Left cardiac atrium (tissue), 4 donors: ENCODE results near the gene COL9A2. TPM values are rescaled to one million over a fixed set of nuclear protein-coding genes. Genes with fewer than 3 reads are reported as not detected.

Experiments
- ATAC-seq, 2 donors: fragments of 200-7000 bp; cut with Tn5 transposase; one replicate each; pipeline ENCODE4 v1.9.1; 2020; ENCODE audit warnings: mild to moderate bottlenecking in 2 of 2, moderate library complexity in 2 of 2
- DNase-seq: peaks from one replicate; pipeline ENCODE4 v3.0.0-alpha.2; 2020
- intact Hi-C, 2 donors: fragments of 100-400 bp; cut with DNase I; formaldehyde crosslinking; loops; one replicate each; pipeline versions ENCODE4 v1.14.1 to v1.15.1; 2022 to 2023
- total RNA-seq, 2 donors: library from RNA; stranded (reverse); fragmentation: NEBNext Ultra II Directional; extraction: Animal tissue kit (Norgen Biotek cat#: 25700); gene quantifications; one replicate each; pipeline ENCODE4 v1.2.1, GENCODE V29; 2021
- donor health status: DM: no; HTN: yes; CAD: no.
- donor health status: DM: no; HTN: yes; CAD: no; lungs with severe emphysema.
- donor health status: DM: yes; HTN: yes; CAD: no.
- donor health status: Dilated cardiomyopathy.

Gene COL9A2
- total RNA-seq, 2 donors from 2014 or later, result 0.53 to 1.2 TPM

- ATAC-seq, result no peak
- DNase-seq, result no peak
- intact Hi-C loops, result no loop called here
Observed at GRCh38 chr1:40270152-40270834, 46.8 kb downstream of the COL9A2 start.

DNA sequence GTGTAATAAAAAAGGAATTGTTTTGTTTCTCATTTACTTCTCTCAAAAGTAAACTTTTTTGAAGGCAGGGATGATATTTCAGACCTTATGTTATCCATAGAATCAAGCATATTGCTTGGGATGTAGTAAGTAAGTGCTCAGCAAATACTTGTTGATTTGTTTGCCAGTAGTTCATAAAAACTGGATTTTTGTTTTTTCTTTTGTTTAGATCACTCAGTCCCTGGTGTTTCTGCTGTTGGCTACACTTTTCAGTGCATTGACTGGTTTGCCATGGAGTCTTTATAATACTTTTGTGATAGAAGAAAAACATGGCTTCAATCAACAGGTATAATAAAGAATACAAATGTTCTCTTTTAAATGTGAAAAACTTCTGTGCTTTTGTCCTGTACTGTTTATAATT lies 48.9 kb downstream of the COL9A2 start:
- DNase-seq (no peak), ATAC-seq (no peak)
- intact Hi-C loops, result no loop called here

GRCh38 chr1:40267767-40268187 lies 49.3 kb downstream of the COL9A2 start:
- intact Hi-C loops, result no loop called here
- DNase-seq, result no peak
- ATAC-seq, result peak; percentile 86 to 92

DNA sequence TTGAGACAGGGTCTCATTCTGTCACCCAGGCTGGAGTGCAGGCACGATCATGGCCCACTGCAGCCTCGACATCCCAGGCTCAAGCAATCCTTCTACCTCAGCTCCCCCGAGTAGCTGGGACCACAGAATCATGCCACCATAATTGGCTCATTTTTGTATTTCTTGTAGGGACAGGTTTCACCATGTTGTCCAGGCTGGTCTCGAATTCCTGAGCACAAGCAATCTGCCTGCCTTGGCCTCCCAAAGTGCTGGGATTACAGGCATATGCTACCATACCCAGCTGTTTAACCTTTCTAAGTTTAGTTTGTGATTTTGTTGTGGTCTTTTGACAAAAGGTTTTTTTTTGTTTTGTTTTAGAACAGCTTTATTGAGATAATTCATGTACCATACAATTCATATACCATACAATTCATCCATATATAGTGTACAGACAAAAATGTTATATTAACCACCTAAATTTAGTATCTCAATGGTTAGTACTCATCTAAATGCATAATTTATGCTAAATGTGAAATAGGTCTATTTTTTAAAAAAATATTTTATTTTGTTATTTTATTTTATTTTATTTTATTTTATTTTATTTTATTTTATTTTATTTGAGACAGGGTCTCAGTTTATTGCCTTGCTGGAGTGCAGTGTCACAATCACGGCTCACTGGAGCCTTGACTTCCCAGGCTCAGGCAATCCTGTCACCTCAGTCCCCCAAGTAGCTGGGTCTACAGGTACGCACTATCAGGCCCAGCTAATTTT lies 50.1 kb downstream of the COL9A2 start:
- ATAC-seq (no peak), DNase-seq (no peak)
- intact Hi-C loops, result no loop called here

- intact Hi-C loops, result no loop called here
- no peak for DNase-seq
- no peak for ATAC-seq
Observed at GRCh38 chr1:40265919-40266318, 51.2 kb downstream of the COL9A2 start.

DNA sequence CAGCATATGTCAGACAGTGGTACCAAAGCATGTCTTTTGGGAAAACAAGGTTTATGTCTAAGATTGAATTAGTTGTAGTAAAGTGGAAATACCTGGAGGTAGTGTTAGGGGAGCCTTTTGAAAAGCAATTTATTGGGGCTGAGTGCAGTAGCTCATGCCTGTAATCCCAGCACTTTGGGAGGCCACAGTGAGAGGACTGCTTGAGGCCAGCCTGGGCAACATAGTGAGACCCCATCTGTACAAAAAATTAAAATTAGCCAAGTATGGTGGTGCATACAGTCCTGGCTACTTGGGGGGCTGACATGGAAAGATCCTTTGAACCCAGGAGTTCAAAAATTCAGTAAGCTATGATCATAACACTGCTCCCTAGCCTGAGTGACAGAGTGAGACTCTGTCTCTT lies 51.8 kb downstream of the COL9A2 start:
- intact Hi-C loops, result no loop called here
- DNase-seq, result no peak
- no peak for ATAC-seq

DNA sequence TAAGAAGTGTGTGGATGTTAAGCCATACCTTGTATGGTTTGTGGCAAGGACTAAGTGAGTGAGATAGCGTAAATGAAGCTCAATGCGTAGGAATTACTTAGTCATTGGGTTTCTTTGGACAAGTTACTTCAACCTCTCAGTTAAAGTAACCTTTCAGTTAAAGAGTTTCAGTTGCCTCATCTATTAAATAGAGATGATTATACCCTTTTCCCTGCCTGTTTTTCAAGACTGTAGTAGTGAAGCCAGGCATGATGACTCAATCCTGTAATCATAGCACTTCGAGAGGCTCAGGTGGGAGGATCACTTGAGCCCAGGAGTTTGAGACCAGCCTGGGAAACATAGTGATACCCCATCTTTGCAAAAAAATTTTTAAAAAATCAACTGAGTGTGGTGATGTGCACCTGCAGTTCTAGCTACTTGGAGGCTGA lies 52.7 kb downstream of the COL9A2 start:
- intact Hi-C loops, result no loop called here
- no peak for DNase-seq
- ATAC-seq, result no peak

DNA sequence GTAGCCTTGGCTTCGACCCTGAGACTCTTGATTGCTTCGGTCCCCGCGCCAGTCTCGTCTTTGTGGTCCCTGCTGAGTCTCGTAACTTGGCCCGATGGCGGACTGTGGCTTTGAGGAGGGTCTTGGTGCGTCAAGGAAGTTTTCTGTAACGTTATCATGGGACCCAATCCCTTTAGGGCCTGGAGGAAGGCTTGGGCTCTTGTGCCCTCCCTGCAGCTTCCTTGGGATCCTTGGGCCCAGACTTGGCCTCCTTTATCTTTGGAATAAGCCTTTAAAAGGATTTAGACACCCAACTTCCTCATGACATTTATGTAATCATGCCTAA lies 58.7 kb downstream of the COL9A2 start:
- DNase-seq (no peak), ATAC-seq (peak in 1 of 2 donors; percentile 1)
- intact Hi-C loops, result no loop called here

- ATAC-seq, result peak; percentile 99 to 100
- intact Hi-C loops, result no loop called here
- peak; percentile 95 for DNase-seq
Observed at GRCh38 chr1:40257688-40258444, 59.2 kb downstream of the COL9A2 start, which contains the start of gene ZMPSTE24. ZMPSTE24 (plus strand) TSS chr1:40258236; CDS start chr1:40258272, 36 bp downstream.

DNA sequence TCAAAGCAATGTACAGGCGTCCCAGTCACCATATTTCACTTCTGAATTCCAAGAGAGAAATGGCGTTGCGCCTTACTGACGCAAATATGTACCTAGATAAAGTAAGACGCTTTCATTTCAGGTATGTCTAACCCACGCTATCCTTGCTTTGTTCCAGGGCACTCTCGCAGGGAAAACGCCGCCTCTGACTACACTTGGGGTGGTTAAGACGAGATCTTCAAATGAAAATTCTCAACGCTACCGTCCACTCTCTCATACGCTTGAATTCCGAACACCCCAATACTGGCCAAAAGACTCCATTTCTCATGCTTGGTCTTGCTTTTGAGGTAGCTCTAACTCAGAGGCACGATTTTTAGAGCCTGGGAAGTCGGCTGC lies 59.8 kb downstream of the COL9A2 start:
- DNase-seq, result peak; percentile 24
- intact Hi-C loops, result no loop called here

DNA sequence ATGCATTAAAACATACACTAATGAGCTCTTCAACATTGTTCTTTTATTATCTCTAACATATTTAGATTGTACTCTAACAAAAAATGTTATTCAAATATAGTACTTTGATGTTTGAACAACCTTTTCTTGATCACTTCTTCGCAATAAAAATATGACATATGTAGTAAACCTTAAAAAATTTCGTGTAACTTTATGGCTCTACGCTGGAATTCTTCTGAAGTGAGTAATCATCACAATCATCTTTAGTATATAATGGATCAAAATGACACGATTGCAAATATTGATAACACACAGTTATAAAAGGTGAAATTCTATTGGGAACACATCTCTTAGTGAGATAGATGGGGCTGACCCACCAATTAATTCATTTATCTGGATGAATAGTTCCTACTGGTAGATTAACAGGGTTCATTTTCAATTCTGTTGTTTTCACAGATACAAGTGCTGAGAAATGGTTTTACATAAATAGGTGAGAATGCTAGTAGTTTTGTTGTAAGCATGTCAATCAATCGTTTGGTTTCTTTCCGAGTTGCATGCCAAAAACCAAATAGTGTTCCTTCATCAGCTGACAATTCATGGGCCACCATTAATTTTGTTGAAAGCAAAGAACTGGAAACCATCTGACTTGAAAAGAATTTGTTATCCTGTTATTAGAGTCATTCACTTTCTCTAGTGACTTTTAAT lies 60.5 kb downstream of the COL9A2 start:
- DNase-seq, result no peak

More for the DNA sequence above, 59.8 kb downstream of the COL9A2 start:
- ATAC-seq, result peak; percentile 14 to 17

DNA sequence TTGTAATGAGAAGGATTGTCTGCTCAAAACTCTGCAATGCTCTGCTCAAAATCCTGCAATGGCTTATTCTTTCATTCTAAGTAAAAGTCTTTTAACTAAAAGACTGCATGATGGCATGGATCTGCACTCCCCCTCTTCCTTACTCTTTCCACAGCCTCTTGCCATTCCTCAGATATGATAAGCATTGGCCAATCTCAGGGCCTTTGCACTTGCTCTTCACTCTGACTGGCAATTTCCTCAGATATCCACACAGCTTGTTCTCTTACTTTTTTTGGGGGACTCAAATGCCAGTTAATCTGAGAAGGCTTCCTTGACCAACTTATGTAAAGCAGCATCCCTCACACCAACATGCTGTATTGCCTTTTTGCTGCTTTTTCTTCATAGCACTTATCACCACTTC lies 61.9 kb downstream of the COL9A2 start:
- no peak for ATAC-seq
- DNase-seq, result no peak
- intact Hi-C loops, result no loop called here

More for the DNA sequence above, 60.5 kb downstream of the COL9A2 start:
- intact Hi-C loops, result no loop called here
- ATAC-seq, result no peak

GRCh38 chr1:40252601-40253000 lies 64.5 kb downstream of the COL9A2 start:
- intact Hi-C loops, result no loop called here
- DNase-seq, result no peak
- no peak for ATAC-seq

- no peak for DNase-seq
Observed at GRCh38 chr1:40251456-40251855, 65.6 kb downstream of the COL9A2 start.

More at GRCh38 chr1:40251456-40251855, 65.6 kb downstream of the COL9A2 start:
- intact Hi-C loops, result no loop called here
- ATAC-seq, result no peak

Other genes starting within 250 kb of the COL9A2 start
- gene PPT1, start 220.0 kb downstream of the COL9A2 start, total RNA-seq, result 10 to 100 TPM; 51.7 to 64.7 TPM
- 10 to 100 TPM; 11.7 to 13.9 TPM for gene RLF, start 155.9 kb downstream of the COL9A2 start, total RNA-seq
- not detected for gene TMCO2, start 69.3 kb downstream of the COL9A2 start, total RNA-seq
- gene ZMPSTE24, start 59.0 kb downstream of the COL9A2 start, total RNA-seq, result 10 to 100 TPM; 33.7 to 42.0 TPM
- 10 to 100 TPM; 17.9 to 25.6 TPM for gene SMAP2, start 56.4 kb upstream of the COL9A2 start, total RNA-seq
- gene ZFP69B, start 133.2 kb upstream of the COL9A2 start, total RNA-seq, result 1 to 10 TPM; 1.1 to 1.2 TPM
- 1 to 10 TPM; 2.3 to 2.5 TPM for gene ZFP69, start 160.0 kb upstream of the COL9A2 start, total RNA-seq
- gene EXO5, start 191.5 kb upstream of the COL9A2 start, total RNA-seq, result 1 to 10 TPM; 4.4 to 5.1 TPM
- 1 to 10 TPM; 6.5 to 7.4 TPM for gene ZNF684, start 214.4 kb upstream of the COL9A2 start, total RNA-seq